Neuronal stem cell (in vitro differentiated cells): ENCODE measurements around the gene PLCL1.

Experiments
- DNase-seq: peaks from one replicate; pipeline ENCODE4 v3.0.0-alpha.2; 2013; ENCODE audit warnings: low spot score
- H2AFZ ChIP-seq: one replicate; pipeline ENCODE4 v1.6.1; 2013; ENCODE audit warnings: mild to moderate bottlenecking, low read length, inconsistent platforms
- H2AK5ac ChIP-seq: 2 replicates; pipeline ENCODE4 v1.6.1; 2013; ENCODE audit warnings: low read depth, mild to moderate bottlenecking, inconsistent platforms, low read length, moderate library complexity, mixed read lengths
- H2BK120ac ChIP-seq: 2 replicates; pipeline ENCODE4 v1.6.1; 2013; ENCODE audit warnings: low read depth, mild to moderate bottlenecking, inconsistent platforms, low read length, moderate library complexity, mixed read lengths
- H2BK12ac ChIP-seq: one replicate; pipeline ENCODE4 v1.6.1; 2013; ENCODE audit warnings: low read length, inconsistent platforms
- H2BK15ac ChIP-seq: 2 replicates; pipeline ENCODE4 v1.6.1; 2013; ENCODE audit warnings: mild to moderate bottlenecking, low read length, inconsistent platforms, mixed read lengths
- H2BK5ac ChIP-seq: one replicate; pipeline ENCODE4 v1.6.1; 2013; ENCODE audit warnings: inconsistent platforms, mild to moderate bottlenecking, low read length, moderate library complexity
- H3K14ac ChIP-seq: one replicate; pipeline ENCODE4 v1.6.1; 2013; ENCODE audit warnings: low read length, inconsistent platforms
- H3K18ac ChIP-seq: 2 replicates; pipeline ENCODE4 v1.6.1; 2013; ENCODE audit warnings: low read length, inconsistent platforms
- H3K23ac ChIP-seq: 2 replicates; pipeline ENCODE4 v1.6.1; 2013; ENCODE audit warnings: low read depth, mild to moderate bottlenecking, mixed read lengths, low read length, inconsistent platforms; ENCODE audit not compliant: poor library complexity
- H3K27ac ChIP-seq: replicated peaks from 3 replicates; pipeline ENCODE4 v1.5.1; 2013; ENCODE audit warnings: low read length, inconsistent platforms
- H3K27me3 ChIP-seq, 3 experiments: 2 replicates each; pipeline ENCODE4 v1.6.1; 2013; ENCODE audit warnings: low read length in 3 of 3, mild to moderate bottlenecking in 2 of 3, inconsistent platforms in 1 of 3, low read depth in 1 of 3, mixed read lengths in 1 of 3, moderate library complexity in 1 of 3; ENCODE audit not compliant: control insufficient read depth in 3 of 3, insufficient read depth in 3 of 3
- H3K36me3 ChIP-seq, 2 donors: replicated peaks in 1 of 2; 2 replicates each; pipeline ENCODE4 v1.6.1; 2013; ENCODE audit warnings: low read length in 2 of 2; ENCODE audit not compliant: control insufficient read depth in 2 of 2, insufficient read depth in 2 of 2
- H3K4ac ChIP-seq: 2 replicates; pipeline ENCODE4 v1.6.1; 2013; ENCODE audit warnings: inconsistent platforms, mild to moderate bottlenecking, low read length, moderate library complexity
- H3K4me1 ChIP-seq, 2 donors: 1 replicate in 1 of 2; 2 replicates in 1 of 2; pipeline ENCODE4 v1.6.1; 2013; ENCODE audit warnings: low read length in 2 of 2, low read depth in 1 of 2; ENCODE audit not compliant: control insufficient read depth in 2 of 2, insufficient read depth in 1 of 2
- H3K4me2 ChIP-seq: one replicate; pipeline ENCODE4 v1.6.1; 2013; ENCODE audit warnings: mild to moderate bottlenecking, low read length, inconsistent platforms; ENCODE audit not compliant: insufficient read depth, poor library complexity, severe bottlenecking
- H3K4me3 ChIP-seq, 2 donors: 2 replicates each; pipeline ENCODE4 v1.5.1; 2013; ENCODE audit warnings: low read length in 2 of 2, mild to moderate bottlenecking in 2 of 2, inconsistent platforms in 1 of 2, moderate library complexity in 1 of 2
- H3K79me1 ChIP-seq: one replicate; pipeline ENCODE4 v1.6.1; 2013; ENCODE audit warnings: low read depth, mild to moderate bottlenecking, inconsistent platforms, low read length, moderate library complexity
- H3K9ac ChIP-seq: one replicate; pipeline ENCODE4 v1.6.1; 2013; ENCODE audit warnings: mild to moderate bottlenecking, low read depth, low read length, inconsistent platforms; ENCODE audit not compliant: poor library complexity
- H3K9me3 ChIP-seq, 2 donors: replicated peaks in 1 of 2; 2 replicates each; pipeline versions ENCODE3 to v1.6.1; 2013; ENCODE audit warnings: low read length in 2 of 2, mild to moderate bottlenecking in 2 of 2, inconsistent platforms in 1 of 2, low read depth in 1 of 2, mixed read lengths in 1 of 2, moderate library complexity in 1 of 2; ENCODE audit not compliant: control insufficient read depth in 2 of 2, insufficient read depth in 1 of 2
- H4K8ac ChIP-seq: one replicate; pipeline ENCODE4 v1.6.1; 2013; ENCODE audit warnings: low read depth, mild to moderate bottlenecking, inconsistent platforms, low read length, moderate library complexity
- H4K91ac ChIP-seq: one replicate; pipeline ENCODE4 v1.6.1; 2013; ENCODE audit warnings: low read length, low read depth, mild to moderate bottlenecking, inconsistent platforms; ENCODE audit not compliant: poor library complexity
- WGBS, 2 donors: extraction: QIAGEN DNeasy Blood & Tissue Kit; methylation state at CpG; one replicate each; pipeline ENCODE4 v1.1.7; 2013; ENCODE audit warnings: missing lambda C conversion rate in 2 of 2, mixed read lengths in 1 of 2; ENCODE audit not compliant: insufficient read length in 2 of 2, insufficient replicate concordance in 1 of 2; ENCODE audit errors: extremely low coverage in 2 of 2; 5-methylcytosine and 5-hydroxymethylcytosine counted together

PLCL1 gene

DNA sequence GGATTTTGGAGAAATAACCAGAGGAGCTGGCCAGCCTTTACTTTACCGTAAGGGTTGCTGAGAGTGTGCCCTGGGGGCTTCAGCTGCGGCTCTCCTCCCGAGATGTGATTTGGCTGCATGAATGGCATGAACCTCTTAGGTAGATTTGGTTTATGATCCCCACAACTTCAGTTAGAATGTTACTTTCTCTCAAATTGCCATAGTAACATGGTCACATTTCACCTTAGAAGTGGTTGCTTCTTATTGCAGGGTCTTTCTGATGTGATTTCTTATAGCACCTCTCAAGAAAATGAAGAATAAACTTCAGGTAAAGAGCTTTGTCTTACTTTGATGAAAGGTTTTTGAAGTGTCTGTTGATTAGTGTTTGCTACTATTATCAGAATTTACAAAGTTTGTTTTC lies 5.6 kb downstream of the PLCL1 start:
- no peak overlapping the region for H3K14ac ChIP-seq
- no peak overlapping the region for H2BK12ac ChIP-seq
- peaks cover 0 to 3% of the 10 kb centered on the region in 2 donors for H3K4me1 ChIP-seq
- H2AFZ ChIP-seq = no peak overlapping the region
- no peak overlapping the region for H3K27ac ChIP-seq
- no peaks in the 10 kb centered on the region for H3K36me3 ChIP-seq
- peaks cover 0 to 57% (median 13%) of the 10 kb centered on the region in 3 experiments for H3K27me3 ChIP-seq
- no peak for DNase-seq
- no CpG with 5 or more reads among the region's 3 CpGs for WGBS, 2 donors
- no peaks in the 10 kb centered on the region for H3K79me1 ChIP-seq
- no peak overlapping the region for H2BK120ac ChIP-seq
- no peak overlapping the region for H3K23ac ChIP-seq
- no peaks in the 10 kb centered on the region for H3K9me3 ChIP-seq
- no peak overlapping the region for H2BK5ac ChIP-seq
- no peak overlapping the region for H2AK5ac ChIP-seq
- no peak overlapping the region for H4K8ac ChIP-seq
- H2BK15ac ChIP-seq = no peak overlapping the region
- no peak overlapping the region for H3K9ac ChIP-seq
- no peak overlapping the region for H3K4me2 ChIP-seq
- no peak overlapping the region for H3K4me3 ChIP-seq
- H3K4ac ChIP-seq = no peak overlapping the region
- no peak overlapping the region for H3K18ac ChIP-seq
- H4K91ac ChIP-seq = no peak overlapping the region

GRCh38 chr2:197810491-197810890 lies 6.1 kb downstream of the PLCL1 start:
- H2BK120ac ChIP-seq = no peak overlapping the region
- no peak overlapping the region for H4K8ac ChIP-seq
- no peak overlapping the region for H2AFZ ChIP-seq
- peaks cover 0 to 53% (median 9%) of the 10 kb centered on the region in 3 experiments for H3K27me3 ChIP-seq
- H2AK5ac ChIP-seq = no peak overlapping the region
- no peaks in the 10 kb centered on the region for H3K9me3 ChIP-seq
- H2BK5ac ChIP-seq = no peak overlapping the region
- no peaks in the 10 kb centered on the region for H3K4me1 ChIP-seq
- no peak overlapping the region for H3K18ac ChIP-seq
- H2BK12ac ChIP-seq = no peak overlapping the region
- no peaks in the 10 kb centered on the region for H3K79me1 ChIP-seq
- no peak overlapping the region for H3K9ac ChIP-seq
- no peak overlapping the region for H4K91ac ChIP-seq
- no peaks in the 10 kb centered on the region for H3K36me3 ChIP-seq
- H3K27ac ChIP-seq = no peak overlapping the region
- H3K4me3 ChIP-seq = no peak overlapping the region
- no peak overlapping the region for H3K23ac ChIP-seq
- no peak for DNase-seq
- WGBS, 2 donors = no CpG with 5 or more reads among the region's 3 CpGs
- no peak overlapping the region for H3K4me2 ChIP-seq
- no peak overlapping the region for H3K4ac ChIP-seq
- H3K14ac ChIP-seq = no peak overlapping the region
- H2BK15ac ChIP-seq = no peak overlapping the region

DNA sequence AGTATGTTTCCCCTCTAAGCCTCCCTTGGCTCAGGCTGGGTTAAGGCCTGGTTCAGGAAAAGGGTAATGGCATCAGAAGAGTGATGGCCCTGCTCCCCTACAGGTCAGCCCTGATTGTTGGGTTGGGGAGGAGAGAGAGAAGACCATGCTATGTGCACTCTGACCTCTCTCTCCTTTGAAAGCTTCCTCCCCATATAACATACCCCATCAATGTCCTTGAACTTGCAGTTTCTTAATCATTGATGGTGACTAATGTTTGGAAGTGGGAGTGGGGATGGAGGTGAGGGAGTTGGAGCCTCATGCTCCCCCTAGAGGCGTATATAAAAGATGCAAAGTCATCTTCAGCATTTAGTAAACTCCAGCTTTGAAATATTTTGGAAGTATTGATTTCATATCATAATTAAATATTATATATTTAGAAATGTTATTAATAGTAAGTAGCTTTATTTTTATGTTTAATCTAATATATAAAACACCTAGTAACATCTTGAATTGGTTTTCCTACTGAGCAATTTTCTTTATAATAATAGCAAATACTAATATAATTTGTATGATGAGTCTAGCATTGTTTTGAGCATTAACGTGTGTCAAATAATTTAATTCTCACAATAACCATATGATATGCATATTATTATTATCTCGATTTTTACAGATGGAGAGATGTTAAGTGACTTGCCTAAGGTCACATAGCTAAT lies 8.8 kb downstream of the PLCL1 start:
- H2BK15ac ChIP-seq = no peak overlapping the region
- H3K4me1 ChIP-seq = no peaks in the 10 kb centered on the region
- H3K27ac ChIP-seq = no peak overlapping the region
- no peak overlapping the region for H3K23ac ChIP-seq
- H3K36me3 ChIP-seq = no peaks in the 10 kb centered on the region
- no peak overlapping the region for H2BK120ac ChIP-seq
- H3K4me3 ChIP-seq = no peak overlapping the region
- H3K4ac ChIP-seq = no peak overlapping the region
- no peak overlapping the region for H2AFZ ChIP-seq
- WGBS, 2 donors = no CpG with 5 or more reads among the region's 3 CpGs
- no peak overlapping the region for H4K91ac ChIP-seq
- no peak overlapping the region for H2BK5ac ChIP-seq
- H3K14ac ChIP-seq = no peak overlapping the region
- H3K18ac ChIP-seq = no peak overlapping the region
- H3K9me3 ChIP-seq = no peaks in the 10 kb centered on the region
- no peak overlapping the region for H4K8ac ChIP-seq
- H3K79me1 ChIP-seq = no peaks in the 10 kb centered on the region
- H3K4me2 ChIP-seq = no peak overlapping the region
- H3K27me3 ChIP-seq = peaks cover 0 to 25% (median 0%) of the 10 kb centered on the region in 3 experiments
- no peak overlapping the region for H2BK12ac ChIP-seq
- H2AK5ac ChIP-seq = no peak overlapping the region
- no peak overlapping the region for H3K9ac ChIP-seq
- no peak for DNase-seq

- Histone ChIP-seq H2AFZ (no peak overlapping the region), H3K14ac (no peak overlapping the region), H3K9ac (no peak overlapping the region), H3K4ac (no peak overlapping the region), H4K91ac (no peak overlapping the region), H3K4me2 (no peak overlapping the region), H2AK5ac (no peak overlapping the region), H2BK5ac (no peak overlapping the region), H3K4me1 (no peaks in the 10 kb centered on the region), H2BK15ac (no peak overlapping the region), H3K36me3 (no peaks in the 10 kb centered on the region), H3K18ac (no peak overlapping the region), H2BK120ac (no peak overlapping the region), H3K9me3 (no peaks in the 10 kb centered on the region), H3K79me1 (no peaks in the 10 kb centered on the region), H3K4me3 (no peak overlapping the region), H3K27me3 (peaks cover 0 to 13% (median 0%) of the 10 kb centered on the region in 3 experiments), H4K8ac (no peak overlapping the region), H3K27ac (no peak overlapping the region), H3K23ac (no peak overlapping the region), H2BK12ac (no peak overlapping the region)
- no CpG with 5 or more reads among the region's 2 CpGs for WGBS, 2 donors
- no peak for DNase-seq
These were observed 10.1 kb downstream of the PLCL1 start for GRCh38 chr2:197814526-197814925.
